ENCODE data around the gene AKNA.
"Not testable (repeated sequence)": the region's sequence is repeated elsewhere in the genome, so short reads cannot be mapped to it uniquely, and the experiment has no call there.

AKNA gene

GRCh38 chr9:114332474-114333040, 55.2 kb downstream of the AKNA start:
- not testable (repeated sequence) for DNase-seq

DNA sequence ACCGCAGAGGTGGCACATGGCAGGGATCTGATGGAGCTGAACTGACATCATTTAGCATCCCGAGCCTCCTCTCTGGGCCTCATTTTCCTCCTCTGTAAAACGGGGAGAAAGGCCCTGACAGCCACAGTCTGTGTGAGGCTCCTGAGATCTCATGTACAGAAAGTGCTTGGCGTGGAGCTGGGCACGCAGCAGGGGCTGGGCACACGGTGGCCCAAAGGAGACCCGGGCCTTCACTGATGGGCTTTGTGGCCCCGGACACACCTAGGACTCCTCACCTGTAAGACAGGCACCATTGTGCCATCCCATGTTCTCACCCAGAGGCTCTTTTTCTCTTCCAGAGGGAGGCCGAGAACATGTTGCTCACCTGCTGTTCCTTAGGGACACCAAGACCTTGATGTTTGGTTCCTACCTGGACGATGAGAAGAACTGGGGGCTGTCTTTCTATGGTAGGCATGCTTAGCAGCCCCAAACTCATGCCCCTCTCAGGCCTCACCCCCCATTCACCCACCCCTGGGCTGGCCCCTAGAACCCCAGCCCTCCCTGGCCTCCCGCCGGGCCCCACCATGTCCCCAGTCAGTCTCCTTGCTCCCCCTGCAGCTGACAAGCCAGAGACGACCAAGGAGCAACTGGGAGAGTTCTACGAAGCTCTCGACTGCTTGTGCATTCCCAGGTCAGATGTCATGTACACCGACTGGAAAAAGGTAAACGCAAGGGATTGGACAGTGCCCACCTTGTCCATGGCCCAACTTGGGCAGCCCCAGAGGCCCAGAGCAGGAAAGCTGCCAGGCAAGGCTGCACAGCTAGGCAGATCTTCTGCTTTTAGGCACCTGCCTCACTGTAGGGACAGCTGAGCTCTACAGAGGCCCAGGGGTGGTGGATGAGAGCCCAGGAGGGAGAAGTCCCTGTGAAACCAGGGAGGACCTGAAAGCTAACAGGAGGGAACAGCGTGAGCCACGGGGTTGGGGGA, 56.3 kb downstream of the AKNA start:
- DNase-seq = not testable (repeated sequence)

DNA sequence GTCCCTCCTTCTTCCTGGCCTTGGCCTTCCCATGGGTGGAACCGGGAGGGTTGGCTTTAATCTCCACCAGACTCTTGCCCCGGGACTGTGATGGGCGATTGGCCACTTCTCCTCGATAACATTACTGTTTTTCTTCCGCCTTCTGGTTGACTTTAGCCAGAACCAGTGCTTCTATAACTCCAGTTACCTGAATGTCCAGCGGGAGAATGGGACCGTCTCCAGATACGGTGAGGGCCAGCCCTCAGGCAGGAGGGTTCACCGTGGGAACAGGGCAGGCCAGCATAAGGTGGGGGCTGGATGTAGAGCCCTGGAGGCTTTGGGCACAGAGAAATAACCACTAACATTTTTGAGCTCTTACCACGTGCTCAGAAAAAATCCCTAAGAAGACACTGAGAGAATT, 57.1 kb downstream of the AKNA start:
- DNase-seq = no peak

GRCh38 chr9:114329625-114330022, 58.2 kb downstream of the AKNA start, which contains the start of gene ORM2:
ORM2 (plus strand) TSS chr9:114329869; CDS start chr9:114329905, 36 bp downstream.
- not testable (repeated sequence) for DNase-seq

- not testable (repeated sequence) for DNase-seq
Observed at GRCh38 chr9:114328937-114329624, 58.7 kb downstream of the AKNA start.

DNA sequence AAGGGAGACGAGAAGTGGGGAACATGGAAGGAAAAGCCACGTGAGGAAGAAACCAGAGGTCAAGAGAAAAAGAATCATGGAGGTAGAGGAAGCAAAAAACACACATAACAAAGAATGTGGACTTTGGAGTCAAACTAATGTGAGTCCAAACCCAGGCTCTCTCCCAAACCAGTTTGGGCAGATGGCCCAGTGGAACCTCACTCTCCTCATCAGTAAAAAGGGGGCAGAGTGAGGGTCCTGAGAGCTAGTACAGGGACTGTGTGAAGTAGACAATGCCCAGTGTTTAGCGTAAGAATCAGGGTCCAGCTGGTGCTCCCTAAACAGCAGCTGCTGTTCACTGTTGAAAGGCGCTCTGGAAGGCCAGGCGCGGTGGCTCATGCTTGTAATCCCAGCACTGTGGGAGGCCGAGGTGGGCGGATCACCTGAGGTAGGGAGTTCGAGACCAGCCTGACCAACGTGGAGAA, 59.4 kb downstream of the AKNA start:
- not testable (repeated sequence) for DNase-seq

DNA sequence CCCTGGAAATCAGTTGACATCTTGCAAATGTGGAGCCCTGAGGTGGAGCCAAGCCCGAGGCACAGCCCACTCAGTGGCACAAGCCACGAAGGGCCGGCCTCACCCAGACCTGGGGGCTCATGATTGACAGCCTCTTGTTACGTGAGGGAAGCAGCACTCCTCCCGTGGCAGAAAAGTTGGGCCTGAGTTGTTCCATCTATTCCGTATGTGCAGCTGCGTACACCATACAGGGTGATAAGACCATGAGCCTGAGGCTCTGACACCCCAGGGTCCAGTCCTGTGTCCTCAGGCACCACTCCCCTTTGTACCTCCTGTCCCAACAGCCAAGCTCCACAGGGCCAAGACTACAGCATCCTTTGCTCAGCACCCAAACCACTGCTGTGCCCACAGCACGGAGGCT, 60.0 kb downstream of the AKNA start:
- DNase-seq = no peak

DNA sequence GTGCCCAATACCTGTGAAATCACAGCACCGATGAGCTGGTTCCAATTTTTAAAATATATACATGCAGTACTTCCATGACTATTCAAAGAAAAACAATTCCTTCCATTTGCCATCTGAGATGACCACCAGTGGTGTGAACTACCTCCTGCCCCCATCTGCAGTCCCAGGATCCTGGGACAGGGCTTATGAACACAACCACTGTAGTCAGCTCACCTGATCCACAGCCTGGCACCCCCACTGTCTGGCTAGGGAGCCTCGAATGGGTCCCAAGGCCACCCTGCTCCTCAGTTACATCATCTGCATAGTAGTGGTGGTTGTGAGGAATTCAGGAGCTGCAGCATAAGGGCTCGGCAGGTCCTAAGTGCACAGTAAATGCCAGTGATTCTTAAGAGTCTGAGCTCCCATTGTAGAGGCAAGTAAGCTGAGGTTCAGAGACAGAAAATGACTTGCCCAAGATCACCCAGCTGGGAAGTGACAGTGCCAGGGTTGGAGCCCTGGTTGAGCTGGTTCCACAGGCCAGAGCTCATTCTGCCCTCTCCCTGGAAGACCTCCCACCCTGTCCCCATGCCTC, 62.0 kb downstream of the AKNA start:
- DNase-seq = not testable (repeated sequence)

DNA sequence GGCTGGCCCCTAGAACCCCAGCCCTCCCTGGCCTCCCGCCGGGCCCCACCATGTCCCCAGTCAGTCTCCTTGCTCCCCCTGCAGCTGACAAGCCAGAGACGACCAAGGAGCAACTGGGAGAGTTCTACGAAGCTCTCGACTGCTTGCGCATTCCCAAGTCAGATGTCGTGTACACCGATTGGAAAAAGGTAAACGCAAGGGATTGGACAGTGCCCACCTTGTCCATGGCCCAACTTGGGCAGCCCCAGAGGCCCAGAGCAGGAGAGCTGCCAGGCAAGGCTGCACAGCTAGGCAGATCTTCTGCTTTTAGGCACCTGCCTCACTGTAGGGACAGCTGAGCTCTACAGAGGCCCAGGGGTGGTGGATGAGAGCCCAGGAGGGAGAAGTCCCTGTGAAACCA, 62.8 kb downstream of the AKNA start:
- DNase-seq = not testable (repeated sequence)

GRCh38 chr9:114324492-114324891, 63.3 kb downstream of the AKNA start:
- no peak for DNase-seq

GRCh38 chr9:114323849-114324248, 63.9 kb downstream of the AKNA start:
- DNase-seq = not testable (repeated sequence)

DNA sequence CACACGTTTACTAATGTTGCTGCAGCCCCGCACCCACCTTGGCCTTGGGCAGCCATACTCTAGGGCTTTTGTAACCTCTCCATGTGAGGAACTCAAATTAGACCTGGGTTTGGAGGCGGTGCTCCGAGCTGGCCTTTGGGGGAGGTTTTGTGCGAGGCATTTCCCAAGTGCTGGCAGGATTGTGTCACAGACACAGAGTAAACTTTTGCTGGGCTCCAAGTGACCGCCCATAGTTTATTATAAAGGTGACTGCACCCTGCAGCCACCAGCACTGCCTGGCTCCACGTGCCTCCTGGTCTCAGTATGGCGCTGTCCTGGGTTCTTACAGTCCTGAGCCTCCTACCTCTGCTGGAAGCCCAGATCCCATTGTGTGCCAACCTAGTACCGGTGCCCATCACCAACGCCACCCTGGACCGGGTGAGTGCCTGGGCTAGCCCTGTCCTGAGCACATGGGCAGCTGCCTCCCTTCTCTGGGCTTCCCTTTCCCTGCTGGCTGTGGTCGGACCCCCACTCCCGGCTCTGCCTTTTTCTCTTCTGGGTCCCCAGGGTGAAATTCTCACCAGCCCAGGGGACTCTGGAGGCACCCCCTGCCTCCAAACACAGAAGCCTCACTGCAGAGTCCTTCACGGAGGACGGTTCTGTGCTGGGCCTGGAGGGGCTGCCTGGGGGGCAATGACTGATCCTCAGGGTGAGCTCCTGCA, 64.8 kb downstream of the AKNA start, which contains the start of gene ORM1:
ORM1 (plus strand) TSS at position 268 of the 701 bp plus-strand sequence; CDS start at position 304, 36 bp downstream.
- not testable (repeated sequence) for DNase-seq

DNA sequence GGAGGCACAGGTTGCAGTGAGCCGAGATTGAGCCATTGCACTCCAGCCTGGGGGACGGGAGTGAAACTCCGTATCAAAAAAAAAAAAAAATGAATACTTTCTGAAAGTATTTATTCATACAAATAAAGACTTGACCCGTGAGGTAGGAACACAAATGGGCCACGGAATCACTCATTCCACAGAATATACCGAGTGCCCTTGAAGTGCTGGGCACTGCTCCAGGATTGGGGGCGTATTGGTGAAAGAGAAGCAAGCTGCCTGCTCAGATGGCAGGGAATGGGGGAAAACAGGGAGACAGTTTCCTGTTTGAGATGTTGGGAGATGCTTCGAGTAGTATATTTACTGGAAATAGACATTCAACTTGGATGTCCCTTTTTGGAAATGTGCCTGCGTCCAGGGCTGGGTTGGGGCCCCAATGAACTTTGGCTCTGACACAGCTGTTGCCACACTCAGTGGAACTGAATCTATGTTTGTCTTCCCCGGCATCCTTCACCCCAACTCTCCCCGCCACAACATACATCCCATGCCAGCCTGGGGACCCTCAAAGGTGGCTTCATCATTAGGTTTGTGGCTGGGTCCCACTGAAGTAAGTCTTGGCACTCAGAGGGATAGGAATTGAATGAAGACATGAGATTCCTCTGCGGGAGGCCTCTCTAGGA, 65.5 kb downstream of the AKNA start:
- not testable (repeated sequence) for DNase-seq

DNA sequence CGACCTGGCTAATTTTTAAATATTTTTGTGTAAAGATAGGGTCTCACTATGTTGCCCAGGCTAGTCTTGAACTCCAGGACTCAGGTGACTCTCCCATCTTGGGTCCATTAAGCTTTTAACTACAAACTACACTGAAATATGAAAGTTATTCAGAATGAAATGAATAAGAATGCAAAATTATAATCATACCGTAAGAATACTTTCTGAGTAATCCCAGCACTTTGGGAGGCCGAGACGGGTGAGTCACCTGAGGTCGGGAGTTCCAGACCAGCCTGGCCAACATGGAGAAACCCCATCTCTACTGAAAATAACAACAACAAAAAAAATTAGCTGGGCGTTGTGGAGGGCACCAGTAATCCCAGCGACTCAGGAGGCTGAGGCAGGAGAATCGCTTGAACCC, 66.0 kb downstream of the AKNA start:
- no peak for DNase-seq

- not testable (repeated sequence) for DNase-seq
Observed at GRCh38 chr9:114320710-114321109, 67.1 kb downstream of the AKNA start.

DNA sequence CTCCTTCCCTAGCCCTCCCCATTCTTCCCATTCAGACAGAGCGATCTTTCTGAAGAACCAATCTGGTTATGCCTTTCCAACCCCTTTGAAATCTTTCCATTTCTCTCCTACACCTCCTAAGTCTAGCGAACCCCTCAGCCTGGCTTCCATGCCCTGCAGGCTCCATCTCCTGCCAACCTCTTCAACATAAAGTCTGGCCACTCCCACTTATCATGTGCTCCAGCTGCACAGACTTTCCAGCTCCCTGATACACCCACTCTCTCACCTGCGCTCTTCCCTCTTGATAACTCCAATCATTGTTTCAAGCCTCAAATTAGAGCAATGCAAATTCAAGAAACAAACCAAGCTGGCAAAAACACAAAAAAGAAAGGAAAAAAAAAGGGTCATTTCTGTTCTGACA, 68.6 kb downstream of the AKNA start:
- no peak for DNase-seq

DNA sequence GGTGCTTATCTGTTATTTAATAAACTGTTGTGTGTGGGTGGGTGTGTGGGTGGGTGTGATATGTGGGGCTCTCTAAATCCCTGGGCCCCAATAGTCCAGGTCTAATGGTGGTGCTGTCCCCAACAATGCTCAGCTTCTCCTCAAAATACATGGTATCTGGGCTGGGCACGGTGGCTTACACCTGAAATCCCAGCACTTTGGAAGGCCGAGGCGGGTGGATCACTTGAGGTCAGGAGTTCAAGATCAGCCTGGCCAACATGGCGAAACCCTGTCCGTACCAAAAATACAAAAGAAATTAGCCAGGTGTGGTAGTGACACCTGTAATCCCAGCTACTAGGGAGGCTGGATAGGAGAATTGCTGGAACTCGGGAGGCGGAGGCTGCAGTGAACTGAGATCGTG, 69.4 kb downstream of the AKNA start:
- DNase-seq = no peak

GRCh38 chr9:114317665-114318357, 70.0 kb downstream of the AKNA start:
- DNase-seq = no peak

DNA sequence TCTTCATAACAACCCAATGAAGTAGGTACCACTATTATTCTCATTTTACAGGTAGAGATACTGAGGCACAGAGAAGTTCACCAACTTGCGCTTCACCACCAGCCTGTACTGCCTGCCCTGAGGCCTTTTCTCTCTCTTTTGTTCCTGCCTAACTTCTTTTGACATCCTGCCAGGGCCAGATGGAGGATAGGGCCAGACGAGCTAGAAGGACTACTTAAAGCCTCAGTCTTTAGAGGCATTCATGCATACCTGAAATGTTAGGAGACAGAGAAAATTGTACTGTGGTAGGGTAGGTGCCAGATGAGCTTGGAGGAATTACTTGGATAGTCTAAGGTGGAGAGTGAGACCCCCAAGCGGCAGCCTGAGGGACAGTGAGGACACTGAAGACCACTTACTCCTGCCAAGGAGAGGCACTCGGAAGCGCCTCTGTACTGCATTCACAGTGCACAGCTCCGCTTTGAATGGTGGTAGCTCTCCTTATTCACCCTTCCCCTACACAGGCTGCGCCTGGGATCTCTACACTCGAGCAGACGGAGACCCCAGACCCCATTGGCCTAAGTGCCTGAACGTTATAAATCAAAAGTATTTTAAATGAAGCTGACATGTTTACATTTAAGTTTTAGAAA, 71.1 kb downstream of the AKNA start:
- no peak for DNase-seq

- no peak for DNase-seq
Observed at GRCh38 chr9:114315723-114316363, 71.9 kb downstream of the AKNA start.

Measured in NCI-H510A (cell line).